HepG2 (cell line): ENCODE measurements around the gene FGGY.

ENCODE experiments used
- EP300 ChIP-seq, 3 experiments: sonication (generic) in 1 of 3; formaldehyde crosslinking in 1 of 3; IDR thresholded peaks; 2 replicates each; pipeline versions ENCODE4 v1.5.1 to v1.6.1; 2011 to 2020; ENCODE audit warnings: low read depth in 2 of 3, low read length in 2 of 3, borderline replicate concordance in 1 of 3, improper control_type of control experiment in 1 of 3, mild to moderate bottlenecking in 1 of 3, missing genetic modification reagents in 1 of 3, moderate library complexity in 1 of 3
- EZH2 ChIP-seq: conservative IDR thresholded peaks from 2 replicates; pipeline ENCODE4 v1.6.1; 2012; ENCODE audit warnings: mild to moderate bottlenecking, low read depth, low read length, moderate library complexity
- POLR2A ChIP-seq, 2 experiments: IDR thresholded peaks; 2 replicates each; pipeline ENCODE4 v1.6.1; 2011; ENCODE audit warnings: low read depth in 2 of 2, low read length in 2 of 2, mild to moderate bottlenecking in 1 of 2, moderate library complexity in 1 of 2; ENCODE audit not compliant: insufficient read depth in 1 of 2
- RNF2 ChIP-seq: fragments of 450-650 bp; conservative IDR thresholded peaks from 2 replicates; pipeline ENCODE4 v1.6.1; 2016; ENCODE audit warnings: low read depth
- TEAD2 ChIP-seq: sonication (generic); formaldehyde crosslinking; IDR thresholded peaks from 2 replicates; pipeline ENCODE4 v1.9.0; 2021; ENCODE audit warnings: missing genetic modification reagents
- TMF1 ChIP-seq: sonication (generic); formaldehyde crosslinking; IDR thresholded peaks from 2 replicates; pipeline ENCODE4 v1.8.1; 2022; ENCODE audit warnings: low read depth, missing genetic modification reagents
- ZHX1 ChIP-seq: sonication (generic); formaldehyde crosslinking; IDR thresholded peaks from 2 replicates; pipeline ENCODE4 v1.8.1; 2022; ENCODE audit warnings: low read depth, mild to moderate bottlenecking, missing genetic modification reagents
- TF ChIP-seq, protein P1 (sequence below): sonication (generic); formaldehyde crosslinking; IDR thresholded peaks from 2 replicates; pipeline ENCODE4 v1.5.0; 2020; ENCODE audit warnings: mild to moderate bottlenecking, missing genetic modification reagents, moderate library complexity
- TF ChIP-seq, protein P2 (sequence below): sonication (generic); formaldehyde crosslinking; IDR thresholded peaks from 2 replicates; pipeline ENCODE4 v1.8.1; 2023; ENCODE audit warnings: missing genetic modification reagents, inconsistent platforms, borderline replicate concordance

GRCh38 chr1:59709333-59709732 is 412.4 kb downstream of the FGGY start:
- TF ChIP-seq EZH2 (no peak), EP300 (IDR thresholded peaks at IDR 0.05; ENCODE audit: low read depth in 2 of 2, low read length in 2 of 2) (no peak), EP300 (CRISPR knock-in tag; IDR thresholded peaks at IDR 0.05; ENCODE audit: borderline replicate concordance) (no peak), ZHX1 (CRISPR knock-in tag) (no peak), TEAD2 (CRISPR knock-in tag) (no peak), POLR2A (IDR thresholded peaks at IDR 0.05; ENCODE audit: insufficient read depth in 1 of 2, low read depth in 2 of 2, low read length in 2 of 2) (no peak), RNF2 (no peak), TMF1 (CRISPR knock-in tag) (no peak)
- TF ChIP-seq, protein P1, sequence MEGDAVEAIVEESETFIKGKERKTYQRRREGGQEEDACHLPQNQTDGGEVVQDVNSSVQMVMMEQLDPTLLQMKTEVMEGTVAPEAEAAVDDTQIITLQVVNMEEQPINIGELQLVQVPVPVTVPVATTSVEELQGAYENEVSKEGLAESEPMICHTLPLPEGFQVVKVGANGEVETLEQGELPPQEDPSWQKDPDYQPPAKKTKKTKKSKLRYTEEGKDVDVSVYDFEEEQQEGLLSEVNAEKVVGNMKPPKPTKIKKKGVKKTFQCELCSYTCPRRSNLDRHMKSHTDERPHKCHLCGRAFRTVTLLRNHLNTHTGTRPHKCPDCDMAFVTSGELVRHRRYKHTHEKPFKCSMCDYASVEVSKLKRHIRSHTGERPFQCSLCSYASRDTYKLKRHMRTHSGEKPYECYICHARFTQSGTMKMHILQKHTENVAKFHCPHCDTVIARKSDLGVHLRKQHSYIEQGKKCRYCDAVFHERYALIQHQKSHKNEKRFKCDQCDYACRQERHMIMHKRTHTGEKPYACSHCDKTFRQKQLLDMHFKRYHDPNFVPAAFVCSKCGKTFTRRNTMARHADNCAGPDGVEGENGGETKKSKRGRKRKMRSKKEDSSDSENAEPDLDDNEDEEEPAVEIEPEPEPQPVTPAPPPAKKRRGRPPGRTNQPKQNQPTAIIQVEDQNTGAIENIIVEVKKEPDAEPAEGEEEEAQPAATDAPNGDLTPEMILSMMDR (CRISPR knock-in tag) = no peak
- TF ChIP-seq, protein P2, sequence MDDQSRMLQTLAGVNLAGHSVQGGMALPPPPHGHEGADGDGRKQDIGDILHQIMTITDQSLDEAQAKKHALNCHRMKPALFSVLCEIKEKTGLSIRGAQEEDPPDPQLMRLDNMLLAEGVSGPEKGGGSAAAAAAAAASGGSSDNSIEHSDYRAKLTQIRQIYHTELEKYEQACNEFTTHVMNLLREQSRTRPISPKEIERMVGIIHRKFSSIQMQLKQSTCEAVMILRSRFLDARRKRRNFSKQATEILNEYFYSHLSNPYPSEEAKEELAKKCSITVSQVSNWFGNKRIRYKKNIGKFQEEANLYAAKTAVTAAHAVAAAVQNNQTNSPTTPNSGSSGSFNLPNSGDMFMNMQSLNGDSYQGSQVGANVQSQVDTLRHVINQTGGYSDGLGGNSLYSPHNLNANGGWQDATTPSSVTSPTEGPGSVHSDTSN (CRISPR knock-in tag) = no peak
